Upper lobe of right lung (tissue), 1 donor: ENCODE measurements around the gene ALDH3A2. TPM values are rescaled to one million over a fixed set of nuclear protein-coding genes. Genes with fewer than 3 reads are reported as not detected.

ENCODE experiments used
- ATAC-seq: fragments of 200-7000 bp; cut with Tn5 transposase; one replicate; pipeline ENCODE4 v1.9.1; 2020; ENCODE audit warnings: mild to moderate bottlenecking, moderate library complexity
- DNase-seq: peaks from one replicate; pipeline ENCODE4 v3.0.0-alpha.2; 2020
- H3K27ac ChIP-seq: fragments of 200-600 bp; one replicate; pipeline ENCODE4 v1.8.0; 2022
- H3K27me3 ChIP-seq: fragments of 200-600 bp; one replicate; pipeline ENCODE4 v1.8.0; 2022; ENCODE audit warnings: mild to moderate bottlenecking
- H3K36me3 ChIP-seq: fragments of 200-600 bp; one replicate; pipeline ENCODE4 v1.8.0; 2022
- H3K4me1 ChIP-seq: fragments of 200-600 bp; one replicate; pipeline ENCODE4 v1.8.0; 2022
- H3K4me3 ChIP-seq: fragments of 200-600 bp; one replicate; pipeline ENCODE4 v1.8.0; 2022; ENCODE audit warnings: mild to moderate bottlenecking
- H3K9me3 ChIP-seq: fragments of 200-600 bp; one replicate; pipeline ENCODE4 v1.8.0; 2022
- intact Hi-C: fragments of 100-400 bp; cut with DNase I; formaldehyde crosslinking; loops from one replicate; pipeline ENCODE4 v1.11.0; 2022
- total RNA-seq: library from RNA; stranded (reverse); fragmentation: NEBNext Ultra II Directional; extraction: Animal tissue kit (Norgen Biotek cat#: 25700); gene quantifications from one replicate; pipeline ENCODE4 v1.2.1, GENCODE V29; 2021
- TF ChIP-seq, protein P1 (sequence below): fragments of 200-600 bp; IDR thresholded peaks from one replicate; pipeline ENCODE4 v1.8.0; 2022; ENCODE audit warnings: antibody characterized with exemption
- donor health status: DM: no; HTN: yes; CAD: no; lungs with severe emphysema.

Gene ALDH3A2
- total RNA-seq, 1 donor from 2014 or later, result 134 TPM

DNA sequence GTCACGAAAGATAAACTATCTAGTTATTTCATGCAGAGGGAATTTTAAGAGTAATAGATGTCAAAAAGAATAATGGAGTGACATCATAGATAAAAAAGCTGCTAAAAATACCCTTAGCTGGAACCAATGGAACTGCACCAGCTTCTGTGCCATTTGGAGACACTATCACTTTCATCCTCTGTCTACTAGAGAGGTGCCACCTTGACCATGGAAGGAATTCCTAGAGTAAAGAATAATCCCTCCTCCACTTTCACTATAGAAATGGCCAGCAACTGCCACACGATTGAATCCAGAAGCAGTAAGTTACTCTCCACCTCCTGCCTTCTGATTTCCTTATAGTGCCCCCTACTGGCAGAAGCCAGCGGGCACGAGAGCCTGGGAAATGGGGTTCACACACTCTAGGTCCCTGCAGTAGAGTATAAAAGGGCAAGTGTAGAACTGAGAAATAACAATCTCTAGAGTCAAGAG, 2.8 kb upstream of the ALDH3A2 start:
- DNase-seq (peak; percentile 73), ATAC-seq (peak; percentile 7)
- intact Hi-C loops, result no loop called here
- H3K36me3 ChIP-seq, result no peaks in the 10 kb centered on the region
- H3K27ac ChIP-seq, result no peak overlapping the region
- peaks cover 13% of the 10 kb centered on the region for H3K4me1 ChIP-seq
- H3K9me3 ChIP-seq, result no peaks in the 10 kb centered on the region
- no peaks in the 10 kb centered on the region for H3K27me3 ChIP-seq
- H3K4me3 ChIP-seq, result no peak overlapping the region
- TF ChIP-seq, protein P1, sequence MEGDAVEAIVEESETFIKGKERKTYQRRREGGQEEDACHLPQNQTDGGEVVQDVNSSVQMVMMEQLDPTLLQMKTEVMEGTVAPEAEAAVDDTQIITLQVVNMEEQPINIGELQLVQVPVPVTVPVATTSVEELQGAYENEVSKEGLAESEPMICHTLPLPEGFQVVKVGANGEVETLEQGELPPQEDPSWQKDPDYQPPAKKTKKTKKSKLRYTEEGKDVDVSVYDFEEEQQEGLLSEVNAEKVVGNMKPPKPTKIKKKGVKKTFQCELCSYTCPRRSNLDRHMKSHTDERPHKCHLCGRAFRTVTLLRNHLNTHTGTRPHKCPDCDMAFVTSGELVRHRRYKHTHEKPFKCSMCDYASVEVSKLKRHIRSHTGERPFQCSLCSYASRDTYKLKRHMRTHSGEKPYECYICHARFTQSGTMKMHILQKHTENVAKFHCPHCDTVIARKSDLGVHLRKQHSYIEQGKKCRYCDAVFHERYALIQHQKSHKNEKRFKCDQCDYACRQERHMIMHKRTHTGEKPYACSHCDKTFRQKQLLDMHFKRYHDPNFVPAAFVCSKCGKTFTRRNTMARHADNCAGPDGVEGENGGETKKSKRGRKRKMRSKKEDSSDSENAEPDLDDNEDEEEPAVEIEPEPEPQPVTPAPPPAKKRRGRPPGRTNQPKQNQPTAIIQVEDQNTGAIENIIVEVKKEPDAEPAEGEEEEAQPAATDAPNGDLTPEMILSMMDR, result peak; percentile 73

- Histone ChIP-seq H3K9me3 (no peaks in the 10 kb centered on the region), H3K4me3 (peak overlapping the region; percentile 74), H3K4me1 (peaks cover 23% of the 10 kb centered on the region), H3K27ac (peak overlapping the region; percentile 93), H3K27me3 (no peaks in the 10 kb centered on the region), H3K36me3 (no peaks in the 10 kb centered on the region)
- ATAC-seq (no peak), DNase-seq (no peak)
- intact Hi-C loops, result no loop called here
- TF ChIP-seq, protein P1, result no peak
Measured at GRCh38 chr17:19646788-19647696, 1.5 kb upstream of the ALDH3A2 start.

GRCh38 chr17:19647697-19648474, 665 bp upstream of the ALDH3A2 start:
- Histone ChIP-seq H3K9me3 (no peaks in the 10 kb centered on the region), H3K27me3 (no peaks in the 10 kb centered on the region), H3K27ac (peak overlapping the region; percentile 93), H3K4me3 (peak overlapping the region; percentile 74), H3K36me3 (peaks cover 5% of the 10 kb centered on the region), H3K4me1 (peaks cover 31% of the 10 kb centered on the region)
- intact Hi-C loops, result no loop called here
- TF ChIP-seq, protein P1, result no peak
- ATAC-seq (peak; percentile 58), DNase-seq (peak; percentile 86)

- TF ChIP-seq, protein P1, result no peak
- DNase-seq (no peak), ATAC-seq (no peak)
- intact Hi-C loops, result no loop called here
- Histone ChIP-seq H3K4me1 (peaks cover 33% of the 10 kb centered on the region), H3K36me3 (peaks cover 19% of the 10 kb centered on the region), H3K4me3 (peak overlapping the region; percentile 74), H3K27me3 (no peaks in the 10 kb centered on the region), H3K9me3 (no peaks in the 10 kb centered on the region), H3K27ac (peak overlapping the region; percentile 93)
Measured at GRCh38 chr17:19649274-19649541, 657 bp downstream of the ALDH3A2 start.

GRCh38 chr17:19650826-19651225, 2.3 kb downstream of the ALDH3A2 start:
- Histone ChIP-seq H3K4me1 (peaks cover 33% of the 10 kb centered on the region), H3K27me3 (no peaks in the 10 kb centered on the region), H3K4me3 (peak overlapping the region; percentile 74), H3K36me3 (peaks cover 35% of the 10 kb centered on the region), H3K27ac (no peak overlapping the region), H3K9me3 (no peaks in the 10 kb centered on the region)
- TF ChIP-seq, protein P1, result no peak
- DNase-seq, result no peak
- intact Hi-C loops, result no loop called here
- ATAC-seq, result no peak
